Measurements from ENCODE around the gene ATP2B3.

DNA sequence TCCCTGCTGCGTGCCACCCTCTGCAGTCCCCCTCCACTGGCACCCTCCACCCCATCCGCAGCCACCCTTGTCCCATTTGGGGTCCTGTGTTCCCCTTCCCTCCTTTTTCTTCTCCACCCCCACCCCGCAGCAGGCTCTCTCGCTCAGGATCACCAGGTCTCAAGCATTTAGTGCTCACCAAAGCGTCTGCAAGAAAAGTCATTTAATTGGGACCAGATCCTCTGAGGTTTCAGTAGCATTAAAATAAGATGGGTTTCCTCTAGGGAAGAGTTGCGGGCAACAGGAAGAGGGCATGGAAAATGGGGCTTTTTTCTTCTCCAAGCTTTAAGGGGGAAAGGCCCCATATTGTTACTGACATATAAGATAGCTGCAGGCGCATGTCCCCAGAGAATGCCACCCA, 42.2 kb upstream of the ATP2B3 start:
- TF ChIP-seq, protein P1, sequence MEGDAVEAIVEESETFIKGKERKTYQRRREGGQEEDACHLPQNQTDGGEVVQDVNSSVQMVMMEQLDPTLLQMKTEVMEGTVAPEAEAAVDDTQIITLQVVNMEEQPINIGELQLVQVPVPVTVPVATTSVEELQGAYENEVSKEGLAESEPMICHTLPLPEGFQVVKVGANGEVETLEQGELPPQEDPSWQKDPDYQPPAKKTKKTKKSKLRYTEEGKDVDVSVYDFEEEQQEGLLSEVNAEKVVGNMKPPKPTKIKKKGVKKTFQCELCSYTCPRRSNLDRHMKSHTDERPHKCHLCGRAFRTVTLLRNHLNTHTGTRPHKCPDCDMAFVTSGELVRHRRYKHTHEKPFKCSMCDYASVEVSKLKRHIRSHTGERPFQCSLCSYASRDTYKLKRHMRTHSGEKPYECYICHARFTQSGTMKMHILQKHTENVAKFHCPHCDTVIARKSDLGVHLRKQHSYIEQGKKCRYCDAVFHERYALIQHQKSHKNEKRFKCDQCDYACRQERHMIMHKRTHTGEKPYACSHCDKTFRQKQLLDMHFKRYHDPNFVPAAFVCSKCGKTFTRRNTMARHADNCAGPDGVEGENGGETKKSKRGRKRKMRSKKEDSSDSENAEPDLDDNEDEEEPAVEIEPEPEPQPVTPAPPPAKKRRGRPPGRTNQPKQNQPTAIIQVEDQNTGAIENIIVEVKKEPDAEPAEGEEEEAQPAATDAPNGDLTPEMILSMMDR (IDR thresholded peaks at IDR 0.05) = no peak
- no peak for TF ChIP-seq EP300 (IDR thresholded peaks at IDR 0.05)
